GM21360 (cell line): Measurements from ENCODE around the gene GSG1.

Experiments
- ATAC-seq: cut with Tn5 transposase; IDR thresholded peaks from one replicate; pipeline ENCODE4 v1.9.1; 2021; ENCODE audit warnings: mild to moderate bottlenecking, moderate library complexity; ENCODE audit not compliant: unreplicated experiment

Gene GSG1

GRCh38 chr12:13103391-13104033, at the start of gene GSG1:
Gene GSG1, minus strand, starts transcription at chr12:13103667. Its CDS starts 155 bp downstream, at chr12:13103512.
- ATAC-seq, result no peak

DNA sequence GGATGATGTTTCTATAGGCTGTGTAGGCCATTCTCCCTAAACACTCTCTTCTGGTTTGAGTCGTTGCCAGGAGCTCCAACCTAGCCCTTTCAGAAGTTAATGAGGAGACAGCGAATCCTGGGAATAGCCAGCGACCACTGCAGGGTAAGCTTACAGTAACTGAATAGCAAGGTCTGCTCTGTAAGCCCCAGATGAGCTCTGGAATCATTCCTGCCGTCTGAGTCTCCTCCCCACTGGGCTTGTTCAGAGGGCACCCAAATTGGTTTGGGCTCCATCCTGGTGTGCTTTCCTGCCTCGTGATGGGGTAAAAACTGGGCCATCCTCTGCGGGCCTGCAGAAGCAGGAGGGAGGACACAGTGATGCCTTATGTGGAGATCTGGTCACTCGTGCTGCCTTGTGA, 49.7 kb upstream of the GSG1 start:
- ATAC-seq, result no peak

DNA sequence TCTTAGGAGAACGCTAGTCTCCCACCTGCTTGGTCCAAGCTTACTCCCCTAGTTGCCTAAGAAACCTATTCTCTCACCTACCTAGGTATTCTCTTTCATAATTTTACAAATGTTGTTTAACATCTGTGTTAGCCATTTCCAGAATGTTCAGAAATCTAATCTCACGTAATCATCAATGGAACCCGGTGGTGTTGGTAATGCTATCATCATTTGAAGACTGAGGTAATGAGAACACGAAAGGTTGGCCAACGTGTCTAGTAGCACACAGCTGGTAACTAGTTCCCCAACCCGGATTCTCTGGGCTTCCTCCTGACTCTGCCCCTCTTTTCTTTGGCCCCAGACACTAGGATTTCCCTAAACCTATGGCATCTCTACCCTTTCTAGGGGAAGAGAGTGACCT, 49.3 kb upstream of the GSG1 start:
- ATAC-seq, result no peak

GRCh38 chr12:13152281-13152680, 48.8 kb upstream of the GSG1 start:
- no peak for ATAC-seq

GRCh38 chr12:13149411-13149810, 45.9 kb upstream of the GSG1 start:
- ATAC-seq, result no peak

- ATAC-seq, result no peak
Observed at GRCh38 chr12:13148485-13148847, 45.0 kb upstream of the GSG1 start.

DNA sequence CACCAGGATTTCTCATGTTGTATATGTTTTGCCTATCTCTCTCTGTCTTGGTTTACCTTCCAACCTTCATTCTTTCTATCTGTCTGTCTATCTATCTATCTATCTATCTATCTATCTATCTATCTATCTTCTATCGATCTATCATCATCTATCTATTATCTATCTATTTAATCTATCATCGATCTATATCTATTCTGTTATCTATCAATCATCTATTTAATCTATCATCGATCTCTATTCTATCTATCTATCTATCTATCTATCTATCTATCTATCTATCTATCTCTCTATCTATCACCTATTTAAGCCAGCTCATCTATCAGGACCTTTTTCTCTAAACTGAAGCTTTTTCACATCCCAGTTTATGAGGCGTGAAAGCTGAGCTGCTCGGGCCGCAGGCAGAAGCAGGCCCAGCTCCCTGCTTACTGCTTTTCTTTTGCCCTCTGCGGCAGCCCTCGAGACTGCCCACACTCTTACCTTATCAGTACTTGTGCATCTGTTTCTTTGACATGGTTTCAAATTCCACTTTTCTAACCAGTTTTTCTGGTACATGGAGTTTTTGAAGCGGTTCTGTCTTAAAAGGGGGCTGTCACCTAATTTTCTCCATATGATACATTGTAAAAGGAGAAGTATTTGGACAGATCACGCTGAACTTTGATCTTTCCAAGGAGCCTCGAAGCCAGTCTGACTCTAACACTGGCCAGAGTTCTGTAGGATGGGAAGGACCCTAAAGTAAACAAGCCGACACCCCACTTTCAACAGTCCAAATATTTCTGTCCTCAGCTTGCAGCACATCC, 44.4 kb upstream of the GSG1 start:
- ATAC-seq, result no peak

DNA sequence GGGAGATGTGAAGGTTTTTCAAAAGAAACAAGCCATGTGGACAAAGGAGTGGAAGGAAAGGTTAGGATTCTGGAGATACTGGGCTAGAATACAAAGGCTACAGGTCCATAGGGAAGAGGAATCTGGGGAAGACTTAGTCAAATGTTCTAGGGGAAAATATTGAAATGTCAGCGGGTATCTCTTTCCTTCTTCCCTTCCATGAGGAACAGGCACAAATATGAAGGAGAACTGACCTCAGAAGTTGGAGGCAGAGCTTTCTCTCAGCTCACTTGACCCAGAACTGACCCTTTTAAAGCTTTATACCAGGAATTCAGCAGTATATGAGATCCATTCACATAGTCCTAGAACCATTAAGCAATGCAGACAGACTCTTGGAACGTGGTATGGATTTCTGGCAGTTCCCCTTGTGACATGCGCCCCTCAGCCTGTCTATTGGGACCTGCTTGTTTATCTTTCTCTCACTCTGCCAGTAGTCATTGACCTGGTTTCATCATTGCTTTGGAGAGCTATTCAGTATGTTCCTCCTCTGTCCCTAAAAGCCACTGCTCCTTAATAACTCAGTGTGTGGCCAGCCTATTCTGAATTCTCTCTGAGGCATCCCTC, 43.0 kb upstream of the GSG1 start:
- no peak for ATAC-seq

DNA sequence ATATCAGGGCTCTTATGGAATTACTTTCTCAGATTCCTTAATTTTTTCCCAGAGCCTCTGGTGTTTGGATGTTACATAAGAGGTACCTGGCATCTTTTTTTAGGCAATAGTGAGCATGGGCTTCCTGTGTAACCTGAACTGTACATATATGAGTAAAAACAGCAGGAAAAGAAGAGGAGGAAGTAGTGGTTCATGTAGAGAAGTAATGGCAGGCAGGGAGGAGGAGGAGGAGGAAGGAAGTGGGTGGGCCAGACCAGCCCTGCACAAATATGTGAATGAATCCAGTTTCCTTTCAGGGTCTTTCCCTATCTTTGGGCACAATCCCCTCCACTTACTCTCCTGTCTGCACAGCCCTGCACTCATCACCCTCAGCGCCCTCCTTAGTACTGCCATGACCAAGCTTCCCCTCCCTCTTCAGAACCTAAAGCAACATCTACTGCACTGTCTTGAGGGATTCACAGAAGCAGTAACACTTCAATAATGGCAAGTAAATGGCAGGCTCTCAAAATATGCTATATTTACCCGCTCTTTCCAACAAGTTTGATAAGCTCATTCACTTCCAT, 40.9 kb upstream of the GSG1 start:
- no peak for ATAC-seq

DNA sequence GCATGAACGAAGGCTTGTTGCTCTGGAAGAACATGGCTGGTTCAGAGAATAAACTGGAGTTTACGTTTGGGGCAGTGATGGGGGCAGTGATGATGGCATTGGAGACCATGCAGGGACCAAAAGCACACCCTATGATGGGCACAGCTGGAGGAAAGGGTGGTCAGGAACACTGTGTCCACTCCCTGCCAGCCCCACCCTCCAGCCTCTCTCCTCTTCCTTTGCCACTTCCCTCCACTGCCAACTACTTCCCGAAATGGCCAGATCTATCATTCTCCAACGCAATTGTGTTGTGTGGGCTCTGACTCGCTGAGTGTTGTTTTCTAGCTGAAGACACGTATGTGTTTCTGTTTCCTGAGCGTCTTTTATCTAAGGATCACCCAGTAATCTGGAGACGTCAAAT, 39.3 kb upstream of the GSG1 start:
- no peak for ATAC-seq

DNA sequence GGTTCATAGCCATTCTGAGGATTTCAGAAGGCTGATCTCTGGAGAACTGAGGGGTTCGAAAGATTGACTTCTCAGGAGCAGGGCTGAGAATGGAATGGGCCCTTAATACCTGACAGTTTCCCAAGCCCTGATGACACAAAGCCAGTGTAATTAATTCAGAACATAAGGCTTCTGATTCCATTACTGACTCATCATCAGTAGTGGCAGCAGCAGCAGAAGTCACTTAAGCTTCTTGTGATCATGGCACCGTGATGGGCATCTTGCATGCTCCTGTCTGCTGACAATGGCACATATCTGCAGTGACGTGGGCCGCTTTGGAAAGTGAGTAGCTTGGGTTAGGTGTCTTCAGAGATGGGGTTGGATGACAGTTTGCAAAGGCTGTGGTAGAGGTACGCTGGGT, 38.2 kb upstream of the GSG1 start:
- no peak for ATAC-seq

DNA sequence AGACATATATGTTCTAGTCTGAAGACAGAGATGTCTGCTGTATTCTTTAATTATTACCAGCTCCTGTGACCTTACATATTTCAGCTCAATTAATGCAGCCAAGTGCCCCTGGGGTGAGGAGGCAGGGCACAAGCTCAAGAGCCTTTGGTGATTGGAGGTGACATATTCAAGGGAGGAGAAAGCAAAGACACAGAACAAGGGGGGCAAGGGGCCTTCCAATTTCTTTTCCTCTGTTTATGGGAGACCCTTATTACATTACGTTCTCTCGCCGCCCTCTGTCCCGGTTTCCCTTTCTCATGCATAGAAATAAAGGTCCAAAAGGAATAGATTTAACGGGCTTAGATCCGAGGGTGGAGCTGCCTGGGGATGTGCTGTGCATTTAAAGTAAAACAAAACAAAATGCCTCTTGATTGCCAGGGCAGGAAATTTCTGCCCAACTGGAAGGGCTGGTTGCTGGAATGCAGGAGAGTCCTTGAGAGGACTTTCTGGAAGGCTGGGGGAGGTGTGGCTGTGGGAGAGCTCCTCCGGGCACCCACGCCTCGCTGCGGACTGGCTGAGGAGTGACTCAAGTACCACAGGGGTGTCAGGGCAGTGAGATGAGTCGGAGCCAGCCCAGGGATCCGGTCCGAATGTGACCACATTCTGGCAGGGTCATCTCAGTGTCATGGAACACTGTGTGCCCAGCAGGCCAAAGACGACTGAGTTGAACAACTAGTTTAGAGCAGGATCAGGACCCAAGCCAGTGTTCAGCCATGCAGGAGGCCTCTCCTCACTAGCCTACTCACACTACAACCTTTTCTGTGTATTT, 32.1 kb upstream of the GSG1 start:
- no peak for ATAC-seq

DNA sequence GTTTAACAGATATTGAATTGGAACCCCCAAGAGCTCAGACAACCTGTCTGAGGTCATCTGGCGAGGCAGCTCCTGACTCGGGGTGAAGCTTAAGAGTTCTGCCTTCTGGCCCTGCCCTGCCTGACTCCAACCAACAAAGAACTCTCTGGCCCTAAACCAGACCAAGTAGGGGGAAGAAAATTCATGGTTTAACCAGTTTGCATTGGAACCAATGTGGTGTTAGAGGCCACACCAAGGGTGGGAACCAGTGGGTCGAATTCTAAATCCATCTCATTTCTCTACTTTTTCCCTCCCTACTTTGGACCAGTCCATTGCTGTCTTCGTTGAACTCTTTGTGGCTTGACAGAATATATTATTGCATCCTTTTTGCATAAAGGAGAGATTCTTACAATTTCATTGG, 30.4 kb upstream of the GSG1 start:
- ATAC-seq, result no peak

- ATAC-seq, result no peak
Observed at GRCh38 chr12:13130981-13131380, 27.5 kb upstream of the GSG1 start.

DNA sequence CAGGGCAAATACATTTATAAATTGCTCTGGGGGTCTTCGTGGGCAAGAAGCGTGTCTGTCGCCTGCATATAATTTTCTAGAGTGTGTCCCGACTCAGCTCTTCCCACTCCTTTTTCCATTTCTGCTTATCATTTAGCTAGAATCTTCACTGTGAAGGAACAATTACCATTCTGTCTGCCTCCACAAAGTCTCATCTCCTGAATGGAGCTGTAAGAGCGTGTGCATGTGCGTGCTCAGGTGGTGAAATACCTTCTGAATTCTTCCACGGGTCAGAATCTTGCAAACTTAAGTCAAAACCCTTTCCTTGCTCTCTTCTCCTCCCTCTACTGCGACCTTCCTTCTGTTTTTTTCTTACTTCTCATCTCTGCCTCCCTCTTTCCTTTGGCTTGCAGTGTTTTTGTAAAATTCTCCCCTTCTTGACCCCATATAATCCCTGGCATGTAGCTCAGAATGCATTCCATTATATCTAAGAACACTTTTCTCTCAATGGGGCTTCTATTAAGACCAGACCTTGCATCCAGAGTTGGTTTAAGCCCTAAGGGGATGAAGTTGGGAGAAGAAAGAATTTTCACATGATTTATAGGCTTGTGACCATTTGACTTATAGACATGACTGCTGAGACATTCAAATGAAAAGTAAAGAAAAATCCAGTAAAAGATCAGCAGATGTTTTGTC, 25.0 kb upstream of the GSG1 start:
- ATAC-seq, result no peak

DNA sequence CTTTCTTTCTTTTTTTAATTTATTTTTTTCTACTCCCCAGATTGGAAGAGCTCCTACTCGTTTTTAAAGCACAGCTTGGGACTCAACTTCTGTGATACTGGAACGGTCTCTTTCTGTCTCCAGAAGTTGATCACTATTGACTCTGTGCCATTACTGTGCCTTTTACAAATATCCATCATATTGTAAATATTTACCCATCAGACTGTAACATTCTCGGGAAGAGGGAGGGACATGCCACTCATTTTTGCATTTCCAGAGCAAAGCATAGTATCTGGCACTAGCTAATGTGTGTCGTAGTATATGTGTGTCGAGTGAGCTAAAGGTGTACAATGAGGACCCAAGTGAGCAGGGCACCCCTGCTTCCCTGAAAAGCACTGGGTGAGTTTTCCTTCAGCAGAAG, 24.0 kb upstream of the GSG1 start:
- ATAC-seq, result no peak

- ATAC-seq, result no peak
Observed at GRCh38 chr12:13126494-13126893, 23.0 kb upstream of the GSG1 start.

DNA sequence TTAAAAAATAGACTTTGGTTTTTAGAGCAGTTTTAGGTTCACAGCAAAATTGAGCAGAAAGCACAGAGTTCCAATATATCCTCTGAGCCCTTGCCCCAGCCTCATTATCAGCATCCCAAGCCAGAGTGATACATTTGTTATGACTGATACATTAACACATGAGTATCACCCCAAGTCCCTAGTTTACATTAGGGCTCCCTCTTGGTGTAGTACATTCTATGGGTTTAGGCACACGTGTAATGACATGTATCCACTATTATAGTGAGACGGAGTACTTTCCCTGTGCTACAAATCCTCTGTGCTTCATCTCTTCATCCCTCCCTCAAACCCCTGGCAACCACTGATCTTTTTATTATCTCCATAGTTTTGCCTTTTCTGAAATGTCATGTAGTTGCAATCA, 22.5 kb upstream of the GSG1 start:
- ATAC-seq, result no peak

GRCh38 chr12:13124656-13125505, 21.4 kb upstream of the GSG1 start:
- no peak for ATAC-seq

GRCh38 chr12:13121568-13121967, 18.1 kb upstream of the GSG1 start:
- ATAC-seq, result no peak
